Measurements from ENCODE around the gene RGS6. TPM values are rescaled to one million over a fixed set of nuclear protein-coding genes. Genes with fewer than 3 reads are reported as not detected.

Gene RGS6
- total and polyA plus RNA-seq, 4 donors: 0.21 to 5.4 (median 0.45) TPM

DNA sequence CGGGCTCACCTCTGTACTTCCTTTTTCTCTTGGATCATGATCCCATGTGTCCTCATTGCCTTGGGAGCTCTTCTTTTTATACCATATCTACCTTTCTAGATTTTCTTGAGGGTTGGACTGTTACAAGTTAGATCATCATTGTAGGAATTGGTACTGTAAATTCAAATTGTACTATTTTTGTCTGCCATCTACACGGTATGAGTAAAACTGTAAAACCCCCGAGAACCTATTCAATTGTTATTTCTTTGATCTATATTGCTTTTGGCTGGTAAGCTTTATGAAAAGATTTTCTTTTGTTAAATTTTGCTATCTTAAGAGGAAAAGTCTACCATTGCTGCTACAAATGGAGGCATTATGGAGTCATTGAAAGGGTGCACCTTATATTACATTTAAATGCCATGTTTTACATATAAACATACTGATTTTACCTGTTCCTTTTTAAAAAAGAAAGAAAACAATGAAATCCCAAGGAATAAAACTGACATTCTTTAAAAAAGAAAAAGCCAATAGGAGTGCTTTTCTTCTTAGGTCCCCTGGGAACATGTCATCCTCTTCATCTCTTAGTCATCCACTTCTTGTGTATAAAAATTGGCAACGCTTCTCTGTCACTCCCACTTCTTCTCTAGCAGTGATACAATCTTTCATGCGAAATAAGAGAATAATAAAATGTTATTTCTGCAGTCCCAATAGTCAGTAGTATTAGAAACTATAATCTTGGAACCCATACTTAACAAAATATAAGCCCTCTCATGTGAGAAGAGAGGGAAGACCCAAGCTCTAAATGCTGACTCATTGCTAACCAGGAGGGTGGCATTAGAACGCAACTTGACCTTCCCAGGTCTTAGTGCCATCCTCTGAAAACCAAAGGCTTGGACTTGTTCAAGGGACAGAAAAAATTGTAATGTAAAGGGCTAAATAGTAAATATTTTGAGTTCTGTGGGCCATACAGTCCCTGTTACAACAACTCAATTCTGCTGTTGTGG, 20.4 kb downstream of the RGS6 start:
- Histone ChIP-seq H3K4me3 (no peak overlapping the region), H3K27me3 (ENCODE audit: control insufficient read depth in 3 of 3, insufficient read depth in 3 of 3, low read length in 2 of 3) (no peaks in the 10 kb centered on the region), H3K27ac (ENCODE audit: low read depth in 1 of 2, low read length in 1 of 2) (no peak overlapping the region), H3K36me3 (ENCODE audit: control insufficient read depth in 4 of 4, insufficient read depth in 4 of 4, low read length in 4 of 4) (no peaks in the 10 kb centered on the region), H3K4me1 (ENCODE audit: control insufficient read depth in 5 of 5, insufficient read depth in 5 of 5, low read length in 5 of 5) (peaks cover 0 to 3% (median 0%) of the 10 kb centered on the region in 5 donors), H3K9me3 (ENCODE audit: control insufficient read depth in 4 of 4, insufficient read depth in 3 of 4, low read length in 3 of 4) (no peaks in the 10 kb centered on the region), H3K9ac (ENCODE audit: insufficient read depth in 1 of 2, low read length in 2 of 2) (no peak overlapping the region)
- WGBS, 2 donors: 88 to 93% methylated on average over 6 of the region's 6 CpGs
- DNase-seq (no peak), ATAC-seq (ENCODE audit: insufficient read depth, low FRiP score) (no peak)
- TF ChIP-seq, protein P1, sequence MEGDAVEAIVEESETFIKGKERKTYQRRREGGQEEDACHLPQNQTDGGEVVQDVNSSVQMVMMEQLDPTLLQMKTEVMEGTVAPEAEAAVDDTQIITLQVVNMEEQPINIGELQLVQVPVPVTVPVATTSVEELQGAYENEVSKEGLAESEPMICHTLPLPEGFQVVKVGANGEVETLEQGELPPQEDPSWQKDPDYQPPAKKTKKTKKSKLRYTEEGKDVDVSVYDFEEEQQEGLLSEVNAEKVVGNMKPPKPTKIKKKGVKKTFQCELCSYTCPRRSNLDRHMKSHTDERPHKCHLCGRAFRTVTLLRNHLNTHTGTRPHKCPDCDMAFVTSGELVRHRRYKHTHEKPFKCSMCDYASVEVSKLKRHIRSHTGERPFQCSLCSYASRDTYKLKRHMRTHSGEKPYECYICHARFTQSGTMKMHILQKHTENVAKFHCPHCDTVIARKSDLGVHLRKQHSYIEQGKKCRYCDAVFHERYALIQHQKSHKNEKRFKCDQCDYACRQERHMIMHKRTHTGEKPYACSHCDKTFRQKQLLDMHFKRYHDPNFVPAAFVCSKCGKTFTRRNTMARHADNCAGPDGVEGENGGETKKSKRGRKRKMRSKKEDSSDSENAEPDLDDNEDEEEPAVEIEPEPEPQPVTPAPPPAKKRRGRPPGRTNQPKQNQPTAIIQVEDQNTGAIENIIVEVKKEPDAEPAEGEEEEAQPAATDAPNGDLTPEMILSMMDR (IDR thresholded peaks at IDR 0.05; ENCODE audit: control extremely low read depth, extremely low read depth): no peak

DNA sequence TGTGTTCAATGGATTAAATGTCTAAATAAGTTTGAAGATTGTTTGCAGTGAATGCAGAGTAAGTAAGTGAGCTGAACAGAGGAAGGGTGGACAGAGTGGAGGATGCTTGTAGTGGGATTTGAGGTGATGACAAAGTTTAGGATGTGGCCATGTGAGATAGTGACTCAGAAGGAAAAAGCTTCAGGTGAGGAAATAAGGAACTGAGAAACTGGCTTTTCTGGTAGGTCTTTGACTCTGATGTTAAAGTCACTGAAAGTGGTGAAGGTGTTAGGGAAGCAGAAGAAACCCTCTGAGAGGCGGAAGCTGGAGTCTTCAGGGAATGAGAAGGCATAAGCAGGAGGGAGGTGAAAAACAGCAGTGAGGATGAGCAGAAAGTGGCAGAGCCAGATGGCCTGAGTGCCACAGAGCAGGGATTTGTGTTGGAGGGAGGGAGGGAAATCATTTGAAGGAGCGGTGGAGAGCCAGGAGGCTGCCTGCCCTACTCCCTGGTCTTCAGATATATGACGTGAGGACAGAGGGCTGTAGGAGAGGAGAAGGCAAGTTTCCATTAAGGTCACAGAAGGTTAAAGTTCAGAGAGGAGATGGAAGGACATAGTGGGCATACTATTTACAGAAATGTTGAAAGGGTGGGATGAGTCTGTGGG, 24.8 kb downstream of the RGS6 start:
- WGBS, 2 donors: 75 to 77% methylated on average over 3 of the region's 3 CpGs
- Histone ChIP-seq H3K36me3 (ENCODE audit: control insufficient read depth in 4 of 4, insufficient read depth in 4 of 4, low read length in 4 of 4) (no peaks in the 10 kb centered on the region), H3K4me3 (no peak overlapping the region), H3K27ac (ENCODE audit: low read depth in 1 of 2, low read length in 1 of 2) (no peak overlapping the region), H3K27me3 (ENCODE audit: control insufficient read depth in 3 of 3, insufficient read depth in 3 of 3, low read length in 2 of 3) (no peaks in the 10 kb centered on the region), H3K9me3 (ENCODE audit: control insufficient read depth in 4 of 4, insufficient read depth in 3 of 4, low read length in 3 of 4) (no peaks in the 10 kb centered on the region), H3K4me1 (ENCODE audit: control insufficient read depth in 5 of 5, insufficient read depth in 5 of 5, low read length in 5 of 5) (peaks cover 0 to 15% (median 4%) of the 10 kb centered on the region in 5 donors), H3K9ac (ENCODE audit: insufficient read depth in 1 of 2, low read length in 2 of 2) (no peak overlapping the region)
- TF ChIP-seq, protein P1 (IDR thresholded peaks at IDR 0.05; ENCODE audit: control extremely low read depth, extremely low read depth): no peak
- DNase-seq (no peak), ATAC-seq (ENCODE audit: insufficient read depth, low FRiP score) (no peak)

DNA sequence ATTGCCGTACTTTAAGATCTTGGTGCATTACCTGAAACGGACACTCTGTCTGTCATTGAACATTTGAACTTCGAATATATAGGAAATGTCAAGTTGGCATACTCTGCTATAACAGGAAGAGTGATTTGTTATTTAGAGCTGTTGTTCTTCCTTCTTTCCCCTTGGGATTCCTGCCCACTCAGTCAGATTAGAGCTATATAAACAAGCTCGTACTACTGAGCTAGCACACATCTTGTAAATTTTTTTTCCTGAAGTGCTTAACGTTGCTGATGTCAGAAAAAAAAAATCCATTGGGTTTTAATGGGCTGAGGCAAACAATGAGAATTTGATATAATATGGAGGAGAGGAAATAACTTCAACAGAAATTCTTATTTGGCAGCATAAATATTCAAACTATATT, 26.8 kb downstream of the RGS6 start:
- Histone ChIP-seq H3K27me3 (ENCODE audit: control insufficient read depth in 3 of 3, insufficient read depth in 3 of 3, low read length in 2 of 3) (no peaks in the 10 kb centered on the region), H3K27ac (ENCODE audit: low read depth in 1 of 2, low read length in 1 of 2) (no peak overlapping the region), H3K4me3 (no peak overlapping the region), H3K36me3 (ENCODE audit: control insufficient read depth in 4 of 4, insufficient read depth in 4 of 4, low read length in 4 of 4) (no peaks in the 10 kb centered on the region), H3K9ac (ENCODE audit: insufficient read depth in 1 of 2, low read length in 2 of 2) (no peak overlapping the region), H3K4me1 (ENCODE audit: control insufficient read depth in 5 of 5, insufficient read depth in 5 of 5, low read length in 5 of 5) (peaks cover 0 to 13% (median 4%) of the 10 kb centered on the region in 5 donors), H3K9me3 (ENCODE audit: control insufficient read depth in 4 of 4, insufficient read depth in 3 of 4, low read length in 3 of 4) (no peaks in the 10 kb centered on the region)
- TF ChIP-seq, protein P1 (IDR thresholded peaks at IDR 0.05; ENCODE audit: control extremely low read depth, extremely low read depth): no peak
- DNase-seq (peak in 2 of 3 donors; percentile 36 to 57), ATAC-seq (ENCODE audit: insufficient read depth, low FRiP score) (no peak)
- WGBS, 2 donors: 26 to 30% methylated on average over 5 of the region's 5 CpGs

Measured in lung (tissue), 12 donors.